Uterus (tissue), 4 donors: ENCODE measurements around the gene RAD51B. TPM values are rescaled to one million over a fixed set of nuclear protein-coding genes. Genes with fewer than 3 reads are reported as not detected.

ENCODE experiments used
- DNase-seq, 2 donors: peaks; one replicate each; pipeline ENCODE4 v3.0.0-alpha.2; 2019 to 2020
- H3K27ac ChIP-seq, 2 donors: fragments of 200-600 bp; sonication (generic); 1 replicate in 1 of 2; 2 replicates in 1 of 2; pipeline ENCODE4 v1.5.1; 2016 to 2018
- H3K27me3 ChIP-seq, 2 donors: fragments of 200-600 bp; sonication (generic); one replicate each; pipeline ENCODE4 v1.5.1; 2018 to 2019; ENCODE audit warnings: control low read depth in 1 of 2
- H3K36me3 ChIP-seq, 2 donors: fragments of 200-600 bp; sonication (generic); one replicate each; pipeline ENCODE4 v1.5.1; 2019; ENCODE audit warnings: control low read depth in 1 of 2
- H3K4me1 ChIP-seq, 2 donors: fragments of 200-600 bp; sonication (generic); one replicate each; pipeline ENCODE4 v1.5.1; 2018 to 2019; ENCODE audit warnings: control low read depth in 1 of 2
- H3K4me3 ChIP-seq, 2 donors: fragments of 200-600 bp; sonication (generic); 1 replicate in 1 of 2; 2 replicates in 1 of 2; pipeline ENCODE4 v1.5.1; 2018 to 2019; ENCODE audit warnings: mild to moderate bottlenecking in 1 of 2
- H3K9me3 ChIP-seq, 2 donors: fragments of 200-600 bp; sonication (generic); one replicate each; pipeline ENCODE4 v1.5.1; 2019; ENCODE audit warnings: control low read depth in 1 of 2
- CTCF ChIP-seq, 4 experiments: fragments of 200-600 bp in 2 of 4; fragments of 450-650 bp in 2 of 4; sonication (generic) in 2 of 4; IDR thresholded peaks; one replicate each; pipeline ENCODE4 v1.5.1; 2016 to 2019; ENCODE audit warnings: antibody characterized with exemption in 4 of 4, mild to moderate bottlenecking in 2 of 4, moderate library complexity in 1 of 4
- POLR2A ChIP-seq, 2 donors: fragments of 450-650 bp; IDR thresholded peaks; one replicate each; pipeline ENCODE4 v1.6.1; 2016; ENCODE audit warnings: antibody characterized with exemption in 2 of 2, mild to moderate bottlenecking in 1 of 2, moderate library complexity in 1 of 2
- intact Hi-C: fragments of 100-400 bp; cut with DNase I; formaldehyde crosslinking; loops from one replicate; pipeline ENCODE4 v1.15.1; 2023; ENCODE audit warnings: low total_unique reads
- total RNA-seq, 4 donors: library from RNA; depleted of rRNA in 3 of 4; stranded (reverse); fragments of >200 nt in 3 of 4; gene quantifications; one replicate each; pipeline versions ENCODE4 v1.1.0 to v1.2.4, GENCODE V29; 2014 to 2023
- donor health status: DM: yes; HTN: yes; CAD: no.

Gene RAD51B
- total RNA-seq, 4 donors from 2014 or later: 29.5 to 100.0 (median 70.3) TPM

- Histone ChIP-seq H3K36me3 (no peaks in the 10 kb centered on the region), H3K4me3 (no peak overlapping the region), H3K27ac (peak overlapping the region; percentile 92 to 96), H3K4me1 (peaks cover 35 to 37% of the 10 kb centered on the region in 2 donors), H3K9me3 (peaks cover 0 to 5% of the 10 kb centered on the region in 2 donors), H3K27me3 (no peaks in the 10 kb centered on the region)
- no peak for TF ChIP-seq CTCF (IDR thresholded peaks at IDR 0.05)
- no peak for TF ChIP-seq POLR2A (IDR thresholded peaks at IDR 0.05)
- intact Hi-C loops: no loop called here
- peak; percentile 86 to 89 for DNase-seq
These were observed 323.8 kb downstream of the RAD51B start for GRCh38 chr14:68143341-68143841.

GRCh38 chr14:68144051-68144681 is 324.6 kb downstream of the RAD51B start:
- no peaks in the 10 kb centered on the region for H3K27me3 ChIP-seq
- intact Hi-C loops: no loop called here
- no peak overlapping the region for H3K4me3 ChIP-seq
- DNase-seq: peak; percentile 68 to 88
- H3K36me3 ChIP-seq: no peaks in the 10 kb centered on the region
- peaks cover 0 to 5% of the 10 kb centered on the region in 2 donors for H3K9me3 ChIP-seq
- TF ChIP-seq CTCF (IDR thresholded peaks at IDR 0.05) (no peak), POLR2A (IDR thresholded peaks at IDR 0.05) (no peak)
- H3K27ac ChIP-seq: peak overlapping the region; percentile 92 to 96
- peaks cover 33 to 36% of the 10 kb centered on the region in 2 donors for H3K4me1 ChIP-seq

- peak overlapping the region; percentile 92 to 96 for H3K27ac ChIP-seq
- H3K27me3 ChIP-seq: no peaks in the 10 kb centered on the region
- intact Hi-C loops: no loop called here
- H3K4me3 ChIP-seq: no peak overlapping the region
- no peak for TF ChIP-seq CTCF (IDR thresholded peaks at IDR 0.05)
- TF ChIP-seq POLR2A (IDR thresholded peaks at IDR 0.05): no peak
- H3K4me1 ChIP-seq: peaks cover 24 to 28% of the 10 kb centered on the region in 2 donors
- H3K9me3 ChIP-seq: peaks cover 0 to 5% of the 10 kb centered on the region in 2 donors
- no peak for DNase-seq
- no peaks in the 10 kb centered on the region for H3K36me3 ChIP-seq
These were observed 325.5 kb downstream of the RAD51B start for GRCh38 chr14:68145036-68145435.

DNA sequence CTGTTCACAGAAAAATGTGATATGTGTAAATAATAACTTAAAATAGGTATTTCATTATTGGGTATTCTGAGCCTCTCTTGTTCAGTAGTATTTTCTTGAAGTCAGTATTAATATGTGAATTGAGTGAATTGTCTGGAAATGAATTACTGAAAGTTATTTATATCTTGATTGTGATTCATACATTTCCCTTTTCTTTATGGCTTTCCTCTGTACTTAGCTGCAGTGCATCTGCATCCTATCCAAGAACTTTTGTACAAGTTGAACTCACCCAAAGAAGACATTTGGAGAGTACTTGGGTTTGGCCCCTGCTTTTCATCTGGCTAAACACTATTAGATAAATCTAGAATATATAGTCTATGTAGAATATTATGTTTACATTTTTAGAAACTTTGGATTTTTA is 326.0 kb downstream of the RAD51B start:
- H3K9me3 ChIP-seq: peaks cover 0 to 5% of the 10 kb centered on the region in 2 donors
- no peak overlapping the region for H3K4me3 ChIP-seq
- DNase-seq: no peak
- H3K27me3 ChIP-seq: no peaks in the 10 kb centered on the region
- intact Hi-C loops: no loop called here
- TF ChIP-seq CTCF (IDR thresholded peaks at IDR 0.05) (no peak), POLR2A (IDR thresholded peaks at IDR 0.05) (no peak)
- peaks cover 23 to 24% of the 10 kb centered on the region in 2 donors for H3K4me1 ChIP-seq
- H3K27ac ChIP-seq: peak overlapping the region; percentile 92 to 96
- no peaks in the 10 kb centered on the region for H3K36me3 ChIP-seq

DNA sequence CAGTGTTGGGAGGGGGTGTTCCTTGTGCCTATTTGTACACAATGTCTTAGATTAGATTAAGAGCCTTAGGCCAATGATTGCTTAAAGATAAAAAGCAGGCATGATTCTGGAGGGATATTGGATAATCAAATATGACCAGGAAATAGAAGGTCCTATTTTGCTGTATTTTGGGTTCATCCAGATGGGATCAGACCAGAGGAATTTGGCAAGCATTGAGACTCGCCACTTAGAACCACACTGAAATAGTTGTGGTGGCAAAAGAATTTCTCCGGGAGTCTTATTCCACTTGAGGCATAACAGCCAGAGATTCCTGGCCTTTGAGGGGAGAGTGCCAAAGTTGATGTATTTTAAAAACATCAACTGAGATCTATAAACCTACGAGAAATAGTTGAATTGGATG is 327.2 kb downstream of the RAD51B start:
- Histone ChIP-seq H3K9me3 (peaks cover 0 to 5% of the 10 kb centered on the region in 2 donors), H3K36me3 (no peaks in the 10 kb centered on the region), H3K27ac (peak overlapping the region; percentile 92 to 96), H3K4me1 (peaks cover 15 to 20% of the 10 kb centered on the region in 2 donors), H3K4me3 (no peak overlapping the region), H3K27me3 (no peaks in the 10 kb centered on the region)
- TF ChIP-seq POLR2A (IDR thresholded peaks at IDR 0.05) (no peak), CTCF (IDR thresholded peaks at IDR 0.05) (no peak)
- intact Hi-C loops: no loop called here
- DNase-seq: no peak
